DND-41 (cell line): ENCODE measurements around the gene GSG1L.

Experiments used
- EZH2 ChIP-seq: IDR thresholded peaks from 3 replicates; pipeline ENCODE4 v1.6.1; 2012; ENCODE audit warnings: borderline replicate concordance, low read depth, mild to moderate bottlenecking, moderate library complexity, low read length, inconsistent platforms; ENCODE audit not compliant: severe bottlenecking
- TF ChIP-seq, protein P1 (sequence below): IDR thresholded peaks from 2 replicates; pipeline ENCODE4 v1.5.1; 2012; ENCODE audit warnings: borderline replicate concordance, low read length, moderate library complexity, mild to moderate bottlenecking; ENCODE audit not compliant: poor library complexity, severe bottlenecking; ENCODE audit errors: extremely low read depth

DNA sequence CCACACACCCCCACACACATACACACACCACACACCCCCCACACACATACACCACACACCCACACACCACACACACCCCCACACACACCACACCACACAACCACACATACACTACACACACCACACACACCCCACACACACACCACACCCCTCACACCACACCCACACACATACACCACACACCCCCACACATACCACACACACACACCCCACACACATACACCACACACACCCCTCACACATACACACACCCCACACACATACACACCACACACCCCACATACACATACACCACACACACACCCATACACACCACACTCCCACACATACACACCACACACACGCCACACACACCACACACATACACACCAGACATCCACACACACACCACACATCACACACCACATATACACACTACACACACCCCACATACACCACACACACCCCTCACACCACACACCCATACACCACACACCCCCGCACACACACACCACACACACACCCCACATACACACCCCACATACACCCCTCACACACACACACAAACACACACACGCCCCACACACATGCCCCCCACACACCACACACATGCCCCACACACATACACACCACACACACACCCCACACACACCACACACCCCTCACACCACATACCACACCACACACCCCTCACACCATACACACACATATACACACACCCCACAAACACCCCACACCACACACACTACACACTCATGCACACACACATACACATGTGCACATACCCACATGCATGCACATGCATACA lies 25.9 kb upstream of the GSG1L start:
- TF ChIP-seq, protein P1, sequence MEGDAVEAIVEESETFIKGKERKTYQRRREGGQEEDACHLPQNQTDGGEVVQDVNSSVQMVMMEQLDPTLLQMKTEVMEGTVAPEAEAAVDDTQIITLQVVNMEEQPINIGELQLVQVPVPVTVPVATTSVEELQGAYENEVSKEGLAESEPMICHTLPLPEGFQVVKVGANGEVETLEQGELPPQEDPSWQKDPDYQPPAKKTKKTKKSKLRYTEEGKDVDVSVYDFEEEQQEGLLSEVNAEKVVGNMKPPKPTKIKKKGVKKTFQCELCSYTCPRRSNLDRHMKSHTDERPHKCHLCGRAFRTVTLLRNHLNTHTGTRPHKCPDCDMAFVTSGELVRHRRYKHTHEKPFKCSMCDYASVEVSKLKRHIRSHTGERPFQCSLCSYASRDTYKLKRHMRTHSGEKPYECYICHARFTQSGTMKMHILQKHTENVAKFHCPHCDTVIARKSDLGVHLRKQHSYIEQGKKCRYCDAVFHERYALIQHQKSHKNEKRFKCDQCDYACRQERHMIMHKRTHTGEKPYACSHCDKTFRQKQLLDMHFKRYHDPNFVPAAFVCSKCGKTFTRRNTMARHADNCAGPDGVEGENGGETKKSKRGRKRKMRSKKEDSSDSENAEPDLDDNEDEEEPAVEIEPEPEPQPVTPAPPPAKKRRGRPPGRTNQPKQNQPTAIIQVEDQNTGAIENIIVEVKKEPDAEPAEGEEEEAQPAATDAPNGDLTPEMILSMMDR: no peak
- TF ChIP-seq EZH2: no peak
